Kidney tubule cell (primary cell): ENCODE measurements around the gene KCNMB1.

Experiments used
- DNase-seq: peaks from one replicate; pipeline ENCODE4 v3.0.0-alpha.2; 2018; ENCODE audit warnings: low spot score

KCNMB1 gene

GRCh38 chr5:170414786-170415185 lies 25.6 kb upstream of the KCNMB1 start:
- no peak for DNase-seq

GRCh38 chr5:170413897-170414296 lies 24.7 kb upstream of the KCNMB1 start:
- no peak for DNase-seq

- DNase-seq: no peak
Observed at GRCh38 chr5:170411100-170411499, 21.9 kb upstream of the KCNMB1 start.

DNA sequence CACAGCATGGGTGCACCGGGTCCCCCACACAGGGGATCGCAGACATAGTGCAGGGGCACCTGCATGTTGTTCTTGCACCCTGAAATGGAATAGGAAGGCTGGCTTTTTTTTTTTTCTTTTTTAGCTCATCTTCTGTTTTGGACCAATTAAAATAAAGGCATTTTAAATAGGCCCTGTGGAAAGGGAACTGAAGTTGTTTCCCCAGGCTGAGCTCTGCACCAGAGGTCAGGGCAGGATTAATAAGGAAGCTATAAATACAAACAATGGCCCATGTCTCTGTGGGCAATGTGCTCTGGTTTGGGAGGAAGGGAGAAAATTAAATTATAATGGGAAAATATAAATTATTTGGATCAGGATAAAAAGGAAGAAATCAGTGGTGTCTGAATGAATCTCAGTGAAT lies 21.2 kb upstream of the KCNMB1 start:
- no peak for DNase-seq

DNA sequence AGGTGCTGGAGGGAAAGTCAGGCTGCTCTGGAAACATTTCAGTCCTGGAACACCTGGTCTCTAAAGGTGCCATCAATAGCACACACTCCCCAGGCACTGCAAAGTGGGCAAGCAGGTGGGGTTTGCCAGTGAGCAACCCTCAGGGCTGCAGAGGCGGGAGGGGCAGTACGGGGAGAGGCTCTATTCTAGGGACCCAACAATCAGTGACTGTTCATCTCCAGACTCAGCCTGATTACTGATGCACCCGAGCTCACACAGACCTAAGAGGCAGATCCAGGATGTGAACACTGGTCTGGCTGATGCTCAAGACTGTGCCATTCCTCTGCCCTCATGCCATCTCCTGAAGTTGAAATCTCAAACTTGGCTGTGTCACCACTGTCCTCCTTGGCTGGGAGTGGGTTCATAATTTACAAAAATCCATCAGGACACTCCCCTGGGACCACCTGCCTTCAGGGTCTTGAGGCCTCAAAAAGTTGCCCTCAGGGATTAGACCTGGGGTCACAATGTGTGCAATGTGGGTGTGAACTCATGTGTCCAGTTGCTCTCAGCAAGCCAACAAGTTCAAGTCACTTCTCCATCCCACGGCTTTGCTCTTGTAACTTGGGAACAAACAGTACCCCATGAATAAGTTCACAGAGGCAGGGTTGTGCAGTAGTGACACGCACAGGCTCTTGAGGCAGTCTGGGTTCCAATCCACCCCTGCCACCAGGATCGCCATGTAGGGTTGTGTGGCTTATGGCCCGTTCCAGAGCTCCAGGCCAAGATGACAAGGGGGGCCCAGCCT lies 19.9 kb upstream of the KCNMB1 start:
- DNase-seq: no peak

- DNase-seq: no peak
Observed at GRCh38 chr5:170408226-170408625, 19.1 kb upstream of the KCNMB1 start.

GRCh38 chr5:170407062-170407461 lies 17.9 kb upstream of the KCNMB1 start:
- DNase-seq: no peak

GRCh38 chr5:170405817-170406216 lies 16.6 kb upstream of the KCNMB1 start:
- no peak for DNase-seq

- DNase-seq: no peak
Observed at GRCh38 chr5:170404398-170404797, 15.2 kb upstream of the KCNMB1 start.

GRCh38 chr5:170403675-170404074 lies 14.5 kb upstream of the KCNMB1 start:
- no peak for DNase-seq

DNA sequence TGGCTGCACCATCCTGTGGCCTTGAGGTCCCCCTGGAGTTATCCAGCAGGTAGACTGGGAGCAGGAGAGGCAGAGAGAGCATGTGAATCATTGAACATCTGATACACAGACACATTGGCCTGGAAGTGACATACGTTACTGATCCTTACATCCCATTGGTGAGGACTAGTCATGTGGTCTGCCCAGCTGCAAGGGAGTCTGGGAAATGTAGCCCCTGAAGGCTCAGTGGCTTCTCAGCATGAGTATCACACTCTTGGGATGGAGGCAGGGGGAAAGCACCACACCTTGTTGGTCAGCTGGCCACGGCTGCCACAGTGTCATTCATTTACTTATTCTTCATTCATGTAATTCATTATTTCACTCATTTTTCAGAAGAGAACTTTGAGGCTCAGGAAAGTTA lies 13.3 kb upstream of the KCNMB1 start:
- no peak for DNase-seq

DNA sequence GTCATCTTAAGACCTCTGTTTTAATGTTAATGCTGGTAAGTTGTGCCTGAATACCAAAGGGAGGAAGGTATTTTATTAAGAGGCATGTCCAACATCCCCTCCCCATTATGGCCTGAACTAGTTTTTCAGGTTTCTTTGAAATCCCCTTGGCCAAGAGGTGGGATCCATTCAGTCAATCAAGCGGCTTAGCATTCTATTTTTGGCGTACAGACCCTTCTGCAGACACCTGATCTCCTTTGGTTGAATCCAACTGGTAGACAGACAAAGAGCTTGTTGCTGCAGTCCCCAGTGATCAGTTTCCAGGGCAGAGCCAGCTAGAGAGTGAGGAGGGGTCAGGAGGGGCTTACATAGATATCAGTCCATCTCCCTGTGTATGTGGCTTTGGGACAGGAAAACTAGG lies 7.9 kb upstream of the KCNMB1 start:
- DNase-seq: no peak

- DNase-seq: no peak
Observed at GRCh38 chr5:170393958-170394357, 4.8 kb upstream of the KCNMB1 start.

GRCh38 chr5:170393235-170393634 lies 4.1 kb upstream of the KCNMB1 start:
- no peak for DNase-seq

DNA sequence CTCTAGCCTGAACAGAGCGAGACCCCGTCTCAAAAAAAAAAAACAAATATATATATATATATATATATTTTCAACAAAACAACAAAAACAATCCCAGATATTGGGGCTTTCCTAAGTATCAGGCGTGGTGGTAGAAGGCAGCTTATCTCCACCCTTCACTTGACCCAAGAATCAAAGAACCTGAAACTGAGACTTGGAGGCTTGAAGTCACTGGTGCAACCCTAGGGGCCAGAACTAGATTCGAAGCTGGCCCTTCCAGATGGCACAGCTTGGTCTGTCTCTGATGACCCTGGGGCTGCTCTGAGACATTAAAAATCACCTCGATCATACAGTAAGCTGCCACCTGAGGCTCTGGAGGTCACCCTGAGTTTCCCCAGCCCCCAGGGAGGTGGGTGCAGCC lies 1.3 kb upstream of the KCNMB1 start:
- DNase-seq: no peak

DNA sequence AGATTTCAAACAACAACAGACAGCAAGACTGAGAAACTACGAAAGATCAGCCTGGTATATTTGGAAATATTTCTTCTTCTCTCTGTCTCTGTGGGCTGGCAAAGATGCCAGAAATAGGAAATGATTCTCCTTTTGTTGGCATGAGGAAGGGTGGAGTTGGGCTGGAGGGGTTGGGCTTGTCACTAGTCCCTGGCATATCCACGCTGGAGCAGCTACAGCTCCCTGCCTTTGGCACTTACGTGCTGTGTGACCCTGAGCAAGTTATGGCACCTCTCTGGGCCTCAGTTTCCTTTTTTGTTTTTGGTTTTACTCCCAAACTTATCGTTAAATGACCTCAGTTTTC lies 354 bp upstream of the KCNMB1 start:
- DNase-seq: no peak

- no peak for DNase-seq
Observed at GRCh38 chr5:170387775-170388639, 1.2 kb downstream of the KCNMB1 start.

GRCh38 chr5:170386743-170387395 lies 2.3 kb downstream of the KCNMB1 start:
- DNase-seq: no peak

- DNase-seq: no peak
Observed at GRCh38 chr5:170383227-170383626, 5.9 kb downstream of the KCNMB1 start.

DNA sequence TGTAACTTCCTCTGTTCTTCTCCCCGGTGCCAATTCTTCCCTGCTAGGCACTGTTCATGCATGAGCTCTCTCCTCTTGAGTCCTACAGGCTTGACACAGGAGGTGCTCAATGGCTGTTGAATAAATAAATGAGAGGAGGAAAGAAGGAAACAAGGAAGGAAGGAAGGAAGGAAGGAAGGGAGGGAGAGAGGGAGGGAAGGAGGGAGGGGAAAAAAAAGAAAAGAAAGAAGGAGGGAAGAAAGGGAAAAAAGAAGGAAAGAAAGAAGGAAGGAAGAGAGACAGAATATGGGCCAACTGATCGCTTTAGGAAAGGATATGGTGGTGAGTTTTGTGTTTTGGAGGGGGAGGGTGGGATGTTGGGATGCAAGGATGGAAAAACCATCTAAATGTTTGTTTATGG lies 6.4 kb downstream of the KCNMB1 start:
- DNase-seq: no peak

DNA sequence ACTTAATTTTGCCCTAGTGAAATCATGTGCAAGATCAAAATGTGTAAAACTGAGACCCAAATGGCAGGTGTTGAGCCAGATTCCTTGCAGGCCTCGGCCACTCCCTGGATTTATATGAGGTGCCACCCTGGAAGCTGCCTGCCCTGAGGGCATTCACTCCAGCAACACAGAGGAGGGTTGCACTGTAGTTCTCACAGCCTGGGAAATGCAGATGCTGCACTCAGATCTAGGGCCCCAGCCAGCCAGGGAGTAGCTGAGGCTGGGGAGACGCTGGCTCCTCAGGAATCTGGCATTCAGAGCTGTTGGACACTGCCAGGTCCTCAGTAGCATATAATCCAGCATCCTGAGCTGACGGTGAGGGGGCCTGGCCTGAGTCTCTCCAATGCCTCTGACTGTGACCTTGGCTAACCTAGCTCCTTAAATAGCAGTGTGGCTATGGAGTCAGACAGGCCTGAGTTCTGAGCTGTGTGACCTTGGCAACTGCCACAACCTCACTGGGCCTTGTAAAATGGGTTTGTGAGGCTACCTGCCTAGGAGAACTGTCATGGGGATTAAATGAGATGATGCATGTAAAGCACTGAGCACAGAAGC lies 8.7 kb downstream of the KCNMB1 start:
- no peak for DNase-seq

DNA sequence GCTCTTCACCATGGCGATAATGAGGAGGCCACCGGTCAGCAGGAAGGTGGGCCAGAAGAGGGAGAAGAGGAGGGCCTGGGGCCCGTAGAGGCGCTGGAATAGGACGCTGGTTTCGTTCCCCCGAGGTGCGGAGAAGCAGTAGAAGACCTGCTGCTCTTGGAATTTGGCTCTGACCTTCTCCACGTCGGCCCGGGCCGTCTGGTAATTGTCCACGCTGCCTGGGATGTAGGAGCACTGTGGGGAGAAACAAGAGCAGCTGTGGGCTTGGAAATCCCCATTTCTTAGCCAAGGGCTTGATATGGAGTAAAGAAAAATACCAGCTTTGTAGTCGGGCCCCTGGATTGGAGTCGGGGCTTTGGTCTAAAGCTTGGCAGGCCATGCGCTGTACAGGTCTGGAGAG lies 10.4 kb downstream of the KCNMB1 start:
- no peak for DNase-seq

- no peak for DNase-seq
Observed at GRCh38 chr5:170377027-170377426, 12.1 kb downstream of the KCNMB1 start.
